Measurements from ENCODE around the gene CCIN. TPM values are rescaled to one million over a fixed set of nuclear protein-coding genes. Genes with fewer than 3 reads are reported as not detected.

Gene CCIN
- polyA plus RNA-seq, 3 donors = 0.11 to 2.3 (median 0.35) TPM

DNA sequence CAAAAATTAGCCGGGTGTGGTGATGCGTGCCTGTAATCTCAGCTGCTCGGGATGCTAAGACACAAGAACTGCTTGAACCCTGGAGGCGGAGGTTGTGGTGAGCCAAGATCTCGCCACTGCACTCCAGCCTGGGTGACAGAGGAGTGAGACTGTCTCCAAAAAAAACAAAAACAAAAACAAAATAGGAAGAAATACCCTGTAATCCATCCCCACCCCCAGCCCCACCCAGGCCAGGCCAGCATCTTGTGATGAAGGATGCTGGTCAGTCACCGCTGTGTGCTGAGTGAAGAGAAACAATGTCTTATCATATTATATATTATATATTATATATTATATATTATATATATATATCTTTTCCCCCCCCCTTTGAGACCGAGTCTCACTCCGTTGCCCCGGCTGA, 15.4 kb upstream of the CCIN start:
- Histone ChIP-seq H3K4me2 (replicated peaks; ENCODE audit: extremely low read depth, low read length, poor library complexity, severe bottlenecking) (no peak overlapping the region), H4K20me1 (ENCODE audit: insufficient read depth, low read length) (peaks cover 6% of the 10 kb centered on the region), H2AFZ (ENCODE audit: insufficient read depth, low read depth, low read length, poor library complexity, severe bottlenecking) (no peak overlapping the region), H3K79me2 (ENCODE audit: insufficient read depth, low read length) (peaks cover 44% of the 10 kb centered on the region), H3K36me3 (replicated peaks in 1 of 2; ENCODE audit: control insufficient read depth in 1 of 2, insufficient read depth in 2 of 2, low read length in 2 of 2) (peaks cover 32 to 36% of the 10 kb centered on the region in 2 donors), H3K27ac (ENCODE audit: low read depth in 1 of 2, low read length in 2 of 2) (peak overlapping the region; percentile 97 to 99), H3K27me3 (ENCODE audit: control insufficient read depth in 2 of 2, insufficient read depth in 2 of 2, low read length in 2 of 2) (no peaks in the 10 kb centered on the region), H3K4me1 (ENCODE audit: control insufficient read depth in 1 of 2, insufficient read depth in 2 of 2, low read length in 2 of 2) (peaks cover 83% of the 10 kb centered on the region in 2 donors), H3K9ac (ENCODE audit: insufficient read depth, low read length, poor library complexity, severe bottlenecking) (peak overlapping the region; percentile 52), H3K4me3 (replicated peaks in 1 of 3; ENCODE audit: low read depth in 2 of 3, low read length in 3 of 3) (no peak overlapping the region), H3K9me3 (replicated peaks in 1 of 2; ENCODE audit: control insufficient read depth in 1 of 2, insufficient read depth in 1 of 2, low read length in 2 of 2) (no peaks in the 10 kb centered on the region)
- H3K27ac Mint-ChIP-seq = peak overlapping the region; percentile 98 to 100 (median 100)
- intact Hi-C loops (cut with micrococcal nuclease) = loop anchor here in 1 of 2 donors (5.0 kb wide), 1 partner anchor 51 kb away; no protein-coding TSS in a partner anchor
- peaks cover 0 to 3% (median 0%) of the 10 kb centered on the region in 7 donors for H3K9me3 Mint-ChIP-seq
- H3K27me3 Mint-ChIP-seq (ENCODE audit: low read depth in 3 of 3) = peaks cover 0 to 2% (median 0%) of the 10 kb centered on the region in 3 donors
- peaks cover 56 to 80% of the 10 kb centered on the region in 2 donors for H3K36me3 Mint-ChIP-seq
- TF ChIP-seq, protein P1, sequence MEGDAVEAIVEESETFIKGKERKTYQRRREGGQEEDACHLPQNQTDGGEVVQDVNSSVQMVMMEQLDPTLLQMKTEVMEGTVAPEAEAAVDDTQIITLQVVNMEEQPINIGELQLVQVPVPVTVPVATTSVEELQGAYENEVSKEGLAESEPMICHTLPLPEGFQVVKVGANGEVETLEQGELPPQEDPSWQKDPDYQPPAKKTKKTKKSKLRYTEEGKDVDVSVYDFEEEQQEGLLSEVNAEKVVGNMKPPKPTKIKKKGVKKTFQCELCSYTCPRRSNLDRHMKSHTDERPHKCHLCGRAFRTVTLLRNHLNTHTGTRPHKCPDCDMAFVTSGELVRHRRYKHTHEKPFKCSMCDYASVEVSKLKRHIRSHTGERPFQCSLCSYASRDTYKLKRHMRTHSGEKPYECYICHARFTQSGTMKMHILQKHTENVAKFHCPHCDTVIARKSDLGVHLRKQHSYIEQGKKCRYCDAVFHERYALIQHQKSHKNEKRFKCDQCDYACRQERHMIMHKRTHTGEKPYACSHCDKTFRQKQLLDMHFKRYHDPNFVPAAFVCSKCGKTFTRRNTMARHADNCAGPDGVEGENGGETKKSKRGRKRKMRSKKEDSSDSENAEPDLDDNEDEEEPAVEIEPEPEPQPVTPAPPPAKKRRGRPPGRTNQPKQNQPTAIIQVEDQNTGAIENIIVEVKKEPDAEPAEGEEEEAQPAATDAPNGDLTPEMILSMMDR (IDR thresholded peaks at IDR 0.05) = no peak
- peaks cover 72% of the 10 kb centered on the region for H3K4me1 Mint-ChIP-seq
- WGBS (ENCODE audit: insufficient coverage) = no CpG with 5 or more reads among the region's 9 CpGs
- no peak for DNase-seq
- H3K4me3 Mint-ChIP-seq = peak overlapping the region in 1 of 2 donors; percentile 76

DNA sequence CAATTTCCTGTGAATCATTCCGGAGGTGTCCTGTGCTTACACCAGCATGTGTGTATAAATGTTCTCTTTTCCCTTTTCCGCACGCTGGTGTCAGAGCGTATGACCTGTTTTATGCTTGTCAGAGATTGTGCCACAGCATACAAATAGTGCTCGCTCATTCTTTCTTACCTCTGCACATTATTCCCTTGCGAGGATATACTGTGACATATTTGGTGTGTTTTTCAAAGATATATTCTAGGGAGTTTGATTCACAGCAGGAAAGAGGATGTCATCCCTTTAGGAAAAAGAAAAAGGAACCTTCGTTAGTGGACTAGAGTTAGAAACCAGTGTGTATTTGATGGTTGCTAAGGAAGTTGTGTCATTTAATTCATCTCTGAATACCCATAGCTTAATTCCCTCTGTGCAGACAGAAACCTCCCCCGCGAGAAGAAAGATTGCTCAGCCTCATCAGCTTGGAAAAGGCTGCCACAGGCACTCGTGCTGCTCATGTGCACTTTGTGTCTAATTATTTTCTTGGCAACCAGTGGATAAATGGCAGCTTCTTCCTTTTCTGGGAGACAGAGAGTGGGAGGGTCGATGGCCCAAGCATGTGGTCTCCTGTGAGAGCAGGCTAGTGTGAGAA, 14.7 kb upstream of the CCIN start:
- H3K4me1 ChIP-seq (ENCODE audit: control insufficient read depth in 1 of 2, insufficient read depth in 2 of 2, low read length in 2 of 2) = peaks cover 81 to 83% of the 10 kb centered on the region in 2 donors
- no peaks in the 10 kb centered on the region for H3K9me3 ChIP-seq (replicated peaks in 1 of 2; ENCODE audit: control insufficient read depth in 1 of 2, insufficient read depth in 1 of 2, low read length in 2 of 2)
- H3K27me3 ChIP-seq (ENCODE audit: control insufficient read depth in 2 of 2, insufficient read depth in 2 of 2, low read length in 2 of 2) = no peaks in the 10 kb centered on the region
- peaks cover 0 to 3% (median 0%) of the 10 kb centered on the region in 7 donors for H3K9me3 Mint-ChIP-seq
- TF ChIP-seq, protein P1 (IDR thresholded peaks at IDR 0.05) = no peak
- peak overlapping the region; percentile 40 for H3K4me2 ChIP-seq (replicated peaks; ENCODE audit: extremely low read depth, low read length, poor library complexity, severe bottlenecking)
- peak; percentile 83 to 97 (median 88) for DNase-seq
- H3K27ac Mint-ChIP-seq = peak overlapping the region; percentile 92 to 100 (median 99)
- peaks cover 45% of the 10 kb centered on the region for H3K79me2 ChIP-seq (ENCODE audit: insufficient read depth, low read length)
- 0% methylated on average over 2 of the region's 11 CpGs for WGBS (ENCODE audit: insufficient coverage)
- peaks cover 59 to 80% of the 10 kb centered on the region in 2 donors for H3K36me3 Mint-ChIP-seq
- peaks cover 28 to 36% of the 10 kb centered on the region in 2 donors for H3K36me3 ChIP-seq (replicated peaks in 1 of 2; ENCODE audit: control insufficient read depth in 1 of 2, insufficient read depth in 2 of 2, low read length in 2 of 2)
- peak overlapping the region; percentile 52 for H3K9ac ChIP-seq (ENCODE audit: insufficient read depth, low read length, poor library complexity, severe bottlenecking)
- peak overlapping the region; percentile 97 to 99 for H3K27ac ChIP-seq (ENCODE audit: low read depth in 1 of 2, low read length in 2 of 2)
- peaks cover 70% of the 10 kb centered on the region for H3K4me1 Mint-ChIP-seq
- peaks cover 0 to 2% (median 0%) of the 10 kb centered on the region in 3 donors for H3K27me3 Mint-ChIP-seq (ENCODE audit: low read depth in 3 of 3)
- intact Hi-C loops (cut with micrococcal nuclease) = loop anchor here in 1 of 2 donors (5.0 kb wide), 1 partner anchor 52 kb away; no protein-coding TSS in a partner anchor
- H4K20me1 ChIP-seq (ENCODE audit: insufficient read depth, low read length) = peaks cover under 1% of the 10 kb centered on the region
- H2AFZ ChIP-seq (ENCODE audit: insufficient read depth, low read depth, low read length, poor library complexity, severe bottlenecking) = no peak overlapping the region
- peak overlapping the region; percentile 48 to 76 for H3K4me3 Mint-ChIP-seq
- H3K4me3 ChIP-seq (replicated peaks in 1 of 3; ENCODE audit: low read depth in 2 of 3, low read length in 3 of 3) = peak overlapping the region in 1 of 3 experiments; percentile 1

Data from CD14-positive monocyte (primary cell).